Gastroesophageal sphincter (tissue), 4 donors: ENCODE results near the gene PTPRG. TPM values are rescaled to one million over a fixed set of nuclear protein-coding genes. Genes with fewer than 3 reads are reported as not detected.

ENCODE experiments used
- ATAC-seq: fragments of 150-250 bp; one replicate; pipeline ENCODE4 v1.9.1; 2016; ENCODE audit warnings: mild to moderate bottlenecking, moderate library complexity
- H3K27ac ChIP-seq, 4 donors: fragments of 200-600 bp; sonication (generic) in 3 of 4; 1 replicate in 3 of 4; 2 replicates in 1 of 4; pipeline ENCODE4 v1.5.1; 2016 to 2019
- H3K27me3 ChIP-seq: fragments of 200-600 bp; sonication (generic); one replicate; pipeline ENCODE4 v1.5.1; 2019
- H3K36me3 ChIP-seq, 2 donors: fragments of 200-600 bp; sonication (generic); one replicate each; pipeline ENCODE4 v1.5.1; 2019; ENCODE audit warnings: control low read depth in 1 of 2
- H3K4me1 ChIP-seq, 3 donors: fragments of 200-600 bp; sonication (generic); 1 replicate in 2 of 3; 2 replicates in 1 of 3; pipeline ENCODE4 v1.5.1; 2016 to 2019; ENCODE audit warnings: control low read depth in 2 of 3
- H3K4me3 ChIP-seq, 2 donors: fragments of 200-600 bp; sonication (generic); one replicate each; pipeline ENCODE4 v1.5.1; 2019; ENCODE audit warnings: mild to moderate bottlenecking in 1 of 2, moderate library complexity in 1 of 2
- H3K9me3 ChIP-seq, 3 donors: fragments of 200-600 bp; sonication (generic); one replicate each; pipeline ENCODE4 v1.5.1; 2017 to 2019; ENCODE audit warnings: control low read depth in 2 of 3
- CTCF ChIP-seq, 4 experiments: fragments of 200-600 bp in 2 of 4; fragments of 450-650 bp in 2 of 4; sonication (generic) in 1 of 4; IDR thresholded peaks; one replicate each; pipeline ENCODE4 v1.5.1; 2017 to 2019; ENCODE audit warnings: antibody characterized with exemption in 4 of 4, mild to moderate bottlenecking in 2 of 4, moderate library complexity in 2 of 4
- EP300 ChIP-seq: sonication (generic); formaldehyde crosslinking; IDR thresholded peaks from one replicate; pipeline ENCODE4 v1.6.1; 2017; ENCODE audit warnings: antibody characterized with exemption, mild to moderate bottlenecking
- POLR2A ChIP-seq, 2 donors: fragments of 450-650 bp; IDR thresholded peaks; one replicate each; pipeline ENCODE4 v1.6.1; 2017; ENCODE audit warnings: antibody characterized with exemption in 2 of 2, mild to moderate bottlenecking in 2 of 2, moderate library complexity in 1 of 2
- POLR2AphosphoS5 ChIP-seq: sonication (generic); formaldehyde crosslinking; IDR thresholded peaks from one replicate; pipeline ENCODE4 v1.6.1; 2017; ENCODE audit warnings: antibody characterized with exemption
- WGBS, 2 donors: methylation state at CpG; one replicate each; pipeline ENCODE4 v1.1.5; 2018; ENCODE audit warnings: low coverage in 1 of 2; 5-methylcytosine and 5-hydroxymethylcytosine counted together
- total RNA-seq, 4 donors: library from RNA; depleted of rRNA; stranded (reverse); fragments of >200 nt; gene quantifications; one replicate each; pipeline ENCODE4 v1.1.0, GENCODE V29; 2016

The PTPRG gene
- total RNA-seq, 4 donors from 2014 or later = 48.7 to 81.9 (median 52.8) TPM

GRCh38 chr3:61979638-61980037 lies 418.3 kb downstream of the PTPRG start:
- no peak for ATAC-seq

GRCh38 chr3:61980041-61980440 lies 418.7 kb downstream of the PTPRG start:
- H3K9me3 ChIP-seq = no peaks in the 10 kb centered on the region
- WGBS, 2 donors = 51 to 81% methylated on average over 3 to 4 of the region's 4 CpGs
- ATAC-seq = no peak
- no peaks in the 10 kb centered on the region for H3K36me3 ChIP-seq
- no peak for TF ChIP-seq POLR2A (IDR thresholded peaks at IDR 0.05)
- no peak for TF ChIP-seq CTCF (IDR thresholded peaks at IDR 0.05)
- TF ChIP-seq POLR2AphosphoS5 = no peak
- no peak for TF ChIP-seq EP300
- no peak overlapping the region for H3K27ac ChIP-seq
- H3K4me1 ChIP-seq = peaks cover 0 to 14% (median 0%) of the 10 kb centered on the region in 3 donors
- H3K4me3 ChIP-seq = no peak overlapping the region
- no peaks in the 10 kb centered on the region for H3K27me3 ChIP-seq

More at GRCh38 chr3:61979638-61980037, 418.3 kb downstream of the PTPRG start:
- 33 to 46% methylated on average over 2 of the region's 2 CpGs for WGBS, 2 donors
- Histone ChIP-seq H3K36me3 (no peaks in the 10 kb centered on the region), H3K4me1 (peaks cover 0 to 18% (median 0%) of the 10 kb centered on the region in 3 donors), H3K4me3 (no peak overlapping the region), H3K27ac (no peak overlapping the region), H3K27me3 (no peaks in the 10 kb centered on the region), H3K9me3 (no peaks in the 10 kb centered on the region)
- no peak for TF ChIP-seq EP300
- TF ChIP-seq POLR2AphosphoS5 = no peak
- no peak for TF ChIP-seq CTCF (IDR thresholded peaks at IDR 0.05)
- TF ChIP-seq POLR2A (IDR thresholded peaks at IDR 0.05) = no peak

- H3K4me1 ChIP-seq = peaks cover 0 to 12% (median 0%) of the 10 kb centered on the region in 3 donors
- no peaks in the 10 kb centered on the region for H3K36me3 ChIP-seq
- TF ChIP-seq CTCF (IDR thresholded peaks at IDR 0.05) = no peak
- TF ChIP-seq EP300 = no peak
- no peak for TF ChIP-seq POLR2A (IDR thresholded peaks at IDR 0.05)
- TF ChIP-seq POLR2AphosphoS5 = no peak
- ATAC-seq = no peak
- H3K4me3 ChIP-seq = no peak overlapping the region
- no peaks in the 10 kb centered on the region for H3K27me3 ChIP-seq
- no peaks in the 10 kb centered on the region for H3K9me3 ChIP-seq
- no peak overlapping the region for H3K27ac ChIP-seq
- 91% methylated on average over 4 to 5 of the region's 7 CpGs for WGBS, 2 donors
Observed at GRCh38 chr3:61981060-61981459, 419.7 kb downstream of the PTPRG start.

- ATAC-seq = no peak
- no peaks in the 10 kb centered on the region for H3K27me3 ChIP-seq
- TF ChIP-seq CTCF (IDR thresholded peaks at IDR 0.05) (no peak), POLR2A (IDR thresholded peaks at IDR 0.05) (no peak), EP300 (no peak), POLR2AphosphoS5 (no peak)
- no peak overlapping the region for H3K27ac ChIP-seq
- H3K4me3 ChIP-seq = no peak overlapping the region
- H3K4me1 ChIP-seq = peaks cover 0 to 12% (median 0%) of the 10 kb centered on the region in 3 donors
- no peaks in the 10 kb centered on the region for H3K9me3 ChIP-seq
- H3K36me3 ChIP-seq = no peaks in the 10 kb centered on the region
Observed at GRCh38 chr3:61983479-61983878, 422.1 kb downstream of the PTPRG start.

GRCh38 chr3:61985020-61985419 lies 423.6 kb downstream of the PTPRG start:
- TF ChIP-seq POLR2AphosphoS5 = no peak
- TF ChIP-seq EP300 = no peak
- no peak for TF ChIP-seq CTCF (IDR thresholded peaks at IDR 0.05)
- TF ChIP-seq POLR2A (IDR thresholded peaks at IDR 0.05) = no peak
- H3K4me1 ChIP-seq = peaks cover 0 to 1% (median 0%) of the 10 kb centered on the region in 3 donors
- no peak for ATAC-seq
- H3K9me3 ChIP-seq = no peaks in the 10 kb centered on the region
- no peak overlapping the region for H3K27ac ChIP-seq
- no peaks in the 10 kb centered on the region for H3K27me3 ChIP-seq
- WGBS, 2 donors = 80 to 100% methylated on average over 1 to 2 of the region's 3 CpGs
- H3K36me3 ChIP-seq = no peaks in the 10 kb centered on the region
- H3K4me3 ChIP-seq = no peak overlapping the region
